Smooth muscle cell (in vitro differentiated cells): ENCODE data around the gene NCOA3. TPM values are rescaled to one million over a fixed set of nuclear protein-coding genes. Genes with fewer than 3 reads are reported as not detected.

Experiments used
- DNase-seq: peaks from one replicate; lab custom pipeline; 2025; ENCODE audit not compliant: unreplicated experiment; lab: John Stamatoyannopoulos, UW
- H2AFZ ChIP-seq: fragments of 200-600 bp; sonication (generic); 2 replicates; pipeline ENCODE4 v1.6.0; 2016; ENCODE audit warnings: antibody characterized with exemption, low read depth, mild to moderate bottlenecking
- H3F3A ChIP-seq: fragments of 200-600 bp; sonication (generic); 2 replicates; pipeline ENCODE4 v1.6.0; 2017; ENCODE audit warnings: antibody characterized with exemption, low read depth
- H3K27ac ChIP-seq: fragments of 200-600 bp; sonication (generic); 2 replicates; pipeline ENCODE4 v1.5.1; 2016; ENCODE audit warnings: low read depth, mild to moderate bottlenecking
- H3K27me3 ChIP-seq: fragments of 200-600 bp; sonication (generic); 2 replicates; pipeline ENCODE4 v1.6.1; 2016; ENCODE audit warnings: low read depth, mild to moderate bottlenecking
- H3K36me3 ChIP-seq: fragments of 200-600 bp; sonication (generic); 2 replicates; pipeline ENCODE4 v1.5.1; 2016; ENCODE audit warnings: low read depth
- H3K4me1 ChIP-seq: fragments of 200-600 bp; sonication (generic); 2 replicates; pipeline ENCODE4 v1.5.1; 2016; ENCODE audit warnings: low read depth
- H3K4me2 ChIP-seq: fragments of 200-600 bp; sonication (generic); 2 replicates; pipeline ENCODE4 v1.6.0; 2016; ENCODE audit warnings: mild to moderate bottlenecking
- H3K4me3 ChIP-seq: fragments of 200-600 bp; sonication (generic); 2 replicates; pipeline ENCODE4 v1.5.1; 2016; ENCODE audit warnings: mild to moderate bottlenecking
- H3K79me2 ChIP-seq: fragments of 200-600 bp; sonication (generic); 2 replicates; pipeline ENCODE4 v1.6.0; 2016; ENCODE audit warnings: low read depth, mild to moderate bottlenecking
- H3K9ac ChIP-seq: fragments of 200-600 bp; sonication (generic); 2 replicates; pipeline ENCODE4 v1.6.0; 2016; ENCODE audit warnings: low read depth
- H3K9me3 ChIP-seq: fragments of 200-600 bp; sonication (generic); replicated peaks from 2 replicates; pipeline ENCODE4 v1.5.1; 2016; ENCODE audit warnings: low read depth
- H4K20me1 ChIP-seq: fragments of 200-600 bp; sonication (generic); 2 replicates; pipeline ENCODE4 v1.6.0; 2016; ENCODE audit warnings: low read depth
- CTCF ChIP-seq: fragments of 200-600 bp; sonication (generic); IDR thresholded peaks from 2 replicates; pipeline ENCODE4 v1.5.1; 2017; ENCODE audit warnings: borderline replicate concordance, mild to moderate bottlenecking, antibody characterized with exemption; ENCODE audit not compliant: insufficient read depth, poor library complexity, severe bottlenecking
- WGBS: methylation state at CpG from one replicate; pipeline ENCODE4 v1.1.7; 2016; ENCODE audit warnings: low lambda C conversion rate; 5-methylcytosine and 5-hydroxymethylcytosine counted together
- polyA plus RNA-seq: library from polyadenylated mRNA; unstranded; fragments of >200 nt; fragmentation: Nextera tagmentation; extraction: Ambion mirVana; gene quantifications from 2 replicates; pipeline ENCODE4 v1.2.1, GENCODE V29; 2016
- total RNA-seq: library from RNA; depleted of rRNA; stranded (reverse); fragments of >200 nt; gene quantifications from 2 replicates; pipeline ENCODE4 v1.2.3, GENCODE V29; 2014

NCOA3 gene
- total and polyA plus RNA-seq, 2 experiments from 2014 or later = 6.0 to 28.4 TPM

GRCh38 chr20:47529840-47530239, 28.2 kb downstream of the NCOA3 start:
- no peaks in the 10 kb centered on the region for H3K36me3 ChIP-seq
- H3K4me2 ChIP-seq = no peak overlapping the region
- H2AFZ ChIP-seq = no peak overlapping the region
- no peaks in the 10 kb centered on the region for H3K9me3 ChIP-seq
- no peak overlapping the region for H3K4me3 ChIP-seq
- no peaks in the 10 kb centered on the region for H3F3A ChIP-seq
- H3K9ac ChIP-seq = no peak overlapping the region
- no peaks in the 10 kb centered on the region for H3K4me1 ChIP-seq
- no peak for TF ChIP-seq CTCF
- WGBS = 72% methylated on average over 2 of the region's 2 CpGs
- no peaks in the 10 kb centered on the region for H3K27me3 ChIP-seq
- H3K27ac ChIP-seq = no peak overlapping the region
- peaks cover 70% of the 10 kb centered on the region for H4K20me1 ChIP-seq
- no peak for DNase-seq
- H3K79me2 ChIP-seq = peaks cover 66% of the 10 kb centered on the region

GRCh38 chr20:47531458-47531857, 29.8 kb downstream of the NCOA3 start:
- DNase-seq = no peak
- Histone ChIP-seq H3K4me1 (no peaks in the 10 kb centered on the region), H3K9me3 (no peaks in the 10 kb centered on the region), H3K36me3 (no peaks in the 10 kb centered on the region), H3K79me2 (peaks cover 78% of the 10 kb centered on the region), H3K27me3 (no peaks in the 10 kb centered on the region), H3K4me2 (no peak overlapping the region), H3F3A (no peaks in the 10 kb centered on the region), H2AFZ (no peak overlapping the region), H3K27ac (no peak overlapping the region), H4K20me1 (peaks cover 86% of the 10 kb centered on the region), H3K4me3 (no peak overlapping the region), H3K9ac (no peak overlapping the region)
- WGBS = 78% methylated on average over 1 of the region's 1 CpG
- no peak for TF ChIP-seq CTCF

GRCh38 chr20:47532002-47532401, 30.3 kb downstream of the NCOA3 start:
- no peak for DNase-seq
- Histone ChIP-seq H3K79me2 (peaks cover 78% of the 10 kb centered on the region), H2AFZ (no peak overlapping the region), H3K4me3 (no peak overlapping the region), H3K27ac (no peak overlapping the region), H3K4me1 (no peaks in the 10 kb centered on the region), H3K27me3 (no peaks in the 10 kb centered on the region), H4K20me1 (peaks cover 88% of the 10 kb centered on the region), H3K4me2 (no peak overlapping the region), H3K9me3 (no peaks in the 10 kb centered on the region), H3F3A (no peaks in the 10 kb centered on the region), H3K36me3 (no peaks in the 10 kb centered on the region), H3K9ac (no peak overlapping the region)
- no peak for TF ChIP-seq CTCF
- WGBS = 97% methylated on average over 3 of the region's 3 CpGs

- no peaks in the 10 kb centered on the region for H3K9me3 ChIP-seq
- 89% methylated on average over 3 of the region's 3 CpGs for WGBS
- no peak for DNase-seq
Measured at GRCh38 chr20:47533518-47534062, 31.9 kb downstream of the NCOA3 start.

More at GRCh38 chr20:47533518-47534062, 31.9 kb downstream of the NCOA3 start:
- peaks cover 89% of the 10 kb centered on the region for H4K20me1 ChIP-seq
- no peak overlapping the region for H3K9ac ChIP-seq
- no peak overlapping the region for H3K4me2 ChIP-seq
- no peaks in the 10 kb centered on the region for H3K36me3 ChIP-seq
- no peak overlapping the region for H3K27ac ChIP-seq
- no peaks in the 10 kb centered on the region for H3K4me1 ChIP-seq
- no peaks in the 10 kb centered on the region for H3F3A ChIP-seq
- no peaks in the 10 kb centered on the region for H3K27me3 ChIP-seq
- peaks cover 77% of the 10 kb centered on the region for H3K79me2 ChIP-seq
- no peak overlapping the region for H3K4me3 ChIP-seq
- TF ChIP-seq CTCF = no peak
- H2AFZ ChIP-seq = no peak overlapping the region
